ENCODE measurements around the gene KCNK16.

Gene KCNK16

GRCh38 chr6:39328066-39328465, 5.6 kb upstream of the KCNK16 start:
- no peak for TF ChIP-seq ISL1 (CRISPR knock-in tag; IDR thresholded peaks at IDR 0.05)
- TF ChIP-seq, protein P1, sequence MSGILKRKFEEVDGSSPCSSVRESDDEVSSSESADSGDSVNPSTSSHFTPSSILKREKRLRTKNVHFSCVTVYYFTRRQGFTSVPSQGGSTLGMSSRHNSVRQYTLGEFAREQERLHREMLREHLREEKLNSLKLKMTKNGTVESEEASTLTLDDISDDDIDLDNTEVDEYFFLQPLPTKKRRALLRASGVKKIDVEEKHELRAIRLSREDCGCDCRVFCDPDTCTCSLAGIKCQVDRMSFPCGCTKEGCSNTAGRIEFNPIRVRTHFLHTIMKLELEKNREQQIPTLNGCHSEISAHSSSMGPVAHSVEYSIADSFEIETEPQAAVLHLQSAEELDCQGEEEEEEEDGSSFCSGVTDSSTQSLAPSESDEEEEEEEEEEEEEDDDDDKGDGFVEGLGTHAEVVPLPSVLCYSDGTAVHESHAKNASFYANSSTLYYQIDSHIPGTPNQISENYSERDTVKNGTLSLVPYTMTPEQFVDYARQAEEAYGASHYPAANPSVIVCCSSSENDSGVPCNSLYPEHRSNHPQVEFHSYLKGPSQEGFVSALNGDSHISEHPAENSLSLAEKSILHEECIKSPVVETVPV (CRISPR knock-in tag; IDR thresholded peaks at IDR 0.05), result no peak
- no peak for TF ChIP-seq GLIS3 (CRISPR knock-in tag; IDR thresholded peaks at IDR 0.05)
- no peak for TF ChIP-seq ESRRG (CRISPR knock-in tag; IDR thresholded peaks at IDR 0.05)
- no peak for TF ChIP-seq RARB (CRISPR knock-in tag; IDR thresholded peaks at IDR 0.05)
- no peak for TF ChIP-seq ZNF565 (CRISPR knock-in tag; conservative IDR thresholded peaks at IDR 0.05; ENCODE audit: low read depth)
- TF ChIP-seq OSR1 (CRISPR knock-in tag; IDR thresholded peaks at IDR 0.05), result no peak
- ATAC-seq, result no peak

DNA sequence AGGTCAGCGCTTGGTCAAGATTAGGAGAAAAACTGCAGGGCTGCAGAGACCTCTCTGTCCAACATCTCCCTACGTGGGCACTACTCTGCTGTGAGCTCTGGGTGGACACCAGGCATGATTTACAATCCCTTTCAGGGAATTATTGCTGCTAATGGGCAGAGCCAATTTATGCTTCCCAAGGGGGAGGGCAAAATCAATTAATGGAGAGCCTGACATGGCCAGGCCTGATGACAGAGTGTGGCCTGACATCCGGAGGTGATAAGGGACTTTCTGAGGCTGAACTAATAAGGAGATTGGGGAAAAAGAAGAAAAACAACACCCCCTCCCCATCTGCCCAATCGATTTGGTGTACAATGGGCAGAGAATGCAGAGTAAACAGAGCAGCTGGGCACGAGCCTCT, 5.0 kb upstream of the KCNK16 start:
- TF ChIP-seq ZC3H10 (CRISPR knock-in tag; IDR thresholded peaks at IDR 0.05), result no peak
- no peak for TF ChIP-seq CSDC2 (CRISPR knock-in tag; IDR thresholded peaks at IDR 0.05)
- no peak for TF ChIP-seq PATZ1 (CRISPR knock-in tag; IDR thresholded peaks at IDR 0.05; ENCODE audit: borderline replicate concordance)
- no peak for TF ChIP-seq TCF4 (CRISPR knock-in tag; IDR thresholded peaks at IDR 0.05; ENCODE audit: borderline replicate concordance)
- no peak for TF ChIP-seq ISL1 (CRISPR knock-in tag; IDR thresholded peaks at IDR 0.05)
- no peak for TF ChIP-seq CREB5 (CRISPR knock-in tag; IDR thresholded peaks at IDR 0.05; ENCODE audit: low read depth)
- no peak for TF ChIP-seq RARB (CRISPR knock-in tag; IDR thresholded peaks at IDR 0.05)
- no peak for TF ChIP-seq TSHZ2 (CRISPR knock-in tag; IDR thresholded peaks at IDR 0.05)
- no peak for TF ChIP-seq TOX (CRISPR knock-in tag; IDR thresholded peaks at IDR 0.05; ENCODE audit: borderline replicate concordance)
- no peak for ATAC-seq

DNA sequence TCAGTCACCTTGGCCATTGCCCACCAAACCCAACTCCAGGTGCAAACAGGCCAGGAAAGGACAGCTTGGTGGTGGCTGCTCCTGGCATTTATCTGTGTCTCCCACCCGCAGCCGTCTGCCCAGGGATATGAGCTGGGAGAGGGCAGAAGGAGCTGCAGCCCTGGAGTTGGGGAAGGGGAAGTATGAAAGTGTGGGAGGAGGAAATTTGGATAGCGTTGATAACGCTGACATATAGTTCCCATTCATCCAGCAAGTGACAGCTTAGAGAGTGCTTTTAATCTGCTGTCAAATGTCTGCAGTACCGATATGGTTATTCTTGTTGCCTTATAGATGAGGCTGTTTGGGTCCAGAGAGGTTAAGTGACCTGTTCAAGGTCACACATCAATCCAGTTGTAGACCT, 741 bp downstream of the KCNK16 start:
- TF ChIP-seq ZFP3 (CRISPR knock-in tag; IDR thresholded peaks at IDR 0.05) (no peak), ZNF565 (CRISPR knock-in tag; conservative IDR thresholded peaks at IDR 0.05; ENCODE audit: low read depth) (no peak), RARB (CRISPR knock-in tag; IDR thresholded peaks at IDR 0.05) (no peak), ZFP30 (CRISPR knock-in tag; IDR thresholded peaks at IDR 0.05) (no peak), ZNF8 (CRISPR knock-in tag; IDR thresholded peaks at IDR 0.05) (no peak), SNAI2 (CRISPR knock-in tag; IDR thresholded peaks at IDR 0.05) (no peak), OSR1 (CRISPR knock-in tag; IDR thresholded peaks at IDR 0.05) (no peak), CSDC2 (CRISPR knock-in tag; IDR thresholded peaks at IDR 0.05) (no peak), TSHZ2 (CRISPR knock-in tag; IDR thresholded peaks at IDR 0.05) (no peak), ZNF70 (CRISPR knock-in tag; IDR thresholded peaks at IDR 0.05) (no peak)
- no peak for ATAC-seq

Data from SK-N-SH treated with all-trans-retinoic acid at 6 μM for 48 hours (cell line).